GM12873 (cell line): ENCODE data around the gene RAB12.

Source experiments
- CTCF ChIP-seq: IDR thresholded peaks from 2 replicates; pipeline ENCODE4 v1.5.1; 2012; ENCODE audit warnings: low read depth, mild to moderate bottlenecking, moderate library complexity, low read length, control low read depth; ENCODE audit not compliant: insufficient read depth; ENCODE audit errors: missing control alignments

Gene RAB12

GRCh38 chr18:8635087-8635486 lies 25.9 kb downstream of the RAB12 start:
- no peak for TF ChIP-seq CTCF

GRCh38 chr18:8639762-8640161 lies 30.5 kb downstream of the RAB12 start:
- TF ChIP-seq CTCF, result no peak

- TF ChIP-seq CTCF, result no peak
Measured at GRCh38 chr18:8643326-8643878, 34.2 kb downstream of the RAB12 start.

- peak; percentile 51 for TF ChIP-seq CTCF
Measured at GRCh38 chr18:8654503-8655451, 45.5 kb downstream of the RAB12 start.

GRCh38 chr18:8656232-8656631 lies 47.0 kb downstream of the RAB12 start:
- no peak for TF ChIP-seq CTCF

- TF ChIP-seq CTCF, result no peak
Measured at GRCh38 chr18:8657050-8657820, 48.0 kb downstream of the RAB12 start.
